ENCODE data around the gene APBA2. TPM values are rescaled to one million over a fixed set of nuclear protein-coding genes. Genes with fewer than 3 reads are reported as not detected.
"Not testable (repeated sequence)": the region's sequence is repeated elsewhere in the genome, so short reads cannot be mapped to it uniquely, and the experiment has no call there.

The APBA2 gene
- 3.4 TPM for total RNA-seq

DNA sequence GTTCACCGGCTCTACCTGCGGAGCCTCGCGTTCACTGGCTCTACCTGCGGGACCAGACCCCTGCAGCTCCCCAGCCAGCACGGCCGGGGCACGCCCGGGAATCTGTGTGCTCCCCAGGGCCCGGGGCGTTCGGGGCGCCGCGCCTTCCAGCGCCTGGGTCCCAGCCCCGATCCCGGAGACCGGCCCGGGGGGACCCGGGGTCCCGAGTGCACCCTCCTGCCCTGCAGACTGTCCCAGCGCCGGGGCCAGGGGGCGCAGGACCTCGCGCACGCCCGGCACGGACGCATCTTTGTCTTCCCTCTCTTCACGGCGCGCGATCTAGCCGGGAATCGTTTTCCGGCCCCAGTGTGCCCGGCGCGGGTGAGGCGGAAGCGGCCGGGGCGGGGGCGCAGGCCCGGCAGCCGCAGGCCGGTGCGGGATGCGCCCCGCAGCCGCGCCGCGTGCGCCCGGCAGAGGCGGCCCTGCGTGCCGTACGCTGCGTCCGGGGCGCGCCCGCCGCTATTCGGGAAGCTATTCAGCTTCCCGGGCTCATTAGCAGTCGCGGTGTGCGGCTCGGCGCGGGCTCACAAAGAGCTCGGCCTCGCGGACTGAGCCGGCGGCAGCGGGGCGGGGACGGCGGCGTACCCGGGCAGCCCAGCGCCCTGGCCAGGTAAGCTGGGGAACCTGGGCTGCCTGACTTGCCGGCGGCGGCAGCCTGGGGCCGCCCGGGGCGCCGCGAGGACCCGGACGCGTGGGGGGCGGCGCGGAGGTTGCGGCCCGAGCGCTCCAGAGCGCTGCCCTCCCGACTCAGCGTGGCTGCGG lies at the start of gene APBA2:
Gene APBA2 (plus strand): TSS at position 345 of the 801 bp plus-strand sequence. CDS start 167,911 bp downstream, outside the sequence.
- DNase-seq (ENCODE audit: low spot score): no peak

DNA sequence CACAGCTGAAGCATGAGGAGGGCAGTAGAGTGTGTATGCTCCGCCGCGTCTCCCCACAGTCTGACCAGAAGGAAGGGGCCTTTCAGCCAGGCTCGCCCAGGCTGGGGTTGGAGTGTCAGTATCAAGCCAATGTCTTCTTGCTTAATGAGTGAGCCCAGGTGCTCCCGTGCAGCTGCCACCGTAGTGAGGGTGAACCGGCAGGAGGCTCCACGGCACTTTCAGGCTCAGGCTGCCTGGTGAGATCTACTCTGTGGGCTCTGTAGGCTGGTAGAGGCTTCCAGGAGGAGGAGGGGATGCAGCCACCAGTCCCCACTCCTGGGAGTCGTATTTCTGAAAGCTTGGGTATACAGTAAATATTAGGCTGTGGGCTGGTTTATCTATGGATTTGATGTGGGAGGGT lies 45.5 kb upstream of the APBA2 start:
- not testable (repeated sequence) for DNase-seq (ENCODE audit: low spot score)

DNA sequence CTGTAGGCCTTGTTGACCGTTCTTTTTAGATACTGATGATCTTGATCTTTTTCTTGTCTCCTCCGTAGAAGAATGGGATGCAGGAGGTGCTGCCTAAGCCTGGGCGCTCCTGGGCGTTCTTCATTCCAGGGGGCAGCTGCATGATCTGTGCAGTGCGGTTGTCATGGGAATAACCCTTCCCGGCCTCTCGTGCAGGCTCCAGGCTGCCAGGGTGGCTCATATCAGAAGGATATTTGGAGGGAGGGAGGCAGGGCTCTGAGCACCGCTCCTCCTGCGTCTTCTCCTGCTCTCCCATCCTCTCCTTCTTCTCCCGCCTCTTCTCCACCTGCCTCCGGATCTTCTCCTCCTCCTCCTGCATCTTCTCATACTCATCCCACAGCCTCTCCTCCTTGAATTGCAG lies 43.6 kb upstream of the APBA2 start:
- not testable (repeated sequence) for DNase-seq (ENCODE audit: low spot score)

DNA sequence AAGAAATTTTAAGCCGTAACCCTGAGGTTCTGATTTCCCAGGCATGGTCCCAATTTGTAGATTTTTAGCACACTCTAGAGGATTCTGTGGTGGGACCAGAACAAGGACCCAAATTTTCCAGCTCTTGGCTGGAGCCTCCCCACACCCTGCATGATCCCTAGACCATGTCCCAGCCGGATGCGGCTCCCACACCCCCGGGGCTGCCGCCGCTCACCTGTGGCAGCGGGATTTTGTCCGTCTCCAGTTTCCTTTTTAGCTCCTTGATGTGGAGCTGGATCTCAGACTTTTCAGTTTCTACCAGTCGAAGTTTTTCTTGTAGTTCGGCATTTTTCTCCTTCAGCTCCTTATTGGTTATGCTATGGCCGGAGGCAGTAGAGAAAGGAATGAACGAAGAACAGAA lies 42.3 kb upstream of the APBA2 start:
- DNase-seq (ENCODE audit: low spot score): not testable (repeated sequence)

DNA sequence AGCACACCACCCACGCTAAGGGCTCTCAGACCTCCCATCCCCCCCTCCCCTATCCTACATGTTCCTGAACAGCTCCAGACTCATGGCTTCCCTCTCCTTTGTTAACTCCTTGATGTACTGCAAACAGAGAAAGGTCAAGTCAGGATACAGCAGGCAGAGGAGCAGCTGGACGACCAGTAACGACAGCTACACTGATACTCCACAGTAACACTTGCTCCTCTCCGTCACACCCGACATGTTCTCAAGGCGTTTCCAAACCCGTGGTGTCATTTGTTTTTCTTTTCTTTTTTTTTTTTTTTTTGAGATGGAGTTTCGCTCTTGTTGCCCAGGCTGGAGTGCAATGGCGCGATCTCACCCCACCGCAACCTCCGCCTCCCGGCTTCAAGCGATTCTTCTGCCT lies 41.6 kb upstream of the APBA2 start:
- DNase-seq (ENCODE audit: low spot score): not testable (repeated sequence)

DNA sequence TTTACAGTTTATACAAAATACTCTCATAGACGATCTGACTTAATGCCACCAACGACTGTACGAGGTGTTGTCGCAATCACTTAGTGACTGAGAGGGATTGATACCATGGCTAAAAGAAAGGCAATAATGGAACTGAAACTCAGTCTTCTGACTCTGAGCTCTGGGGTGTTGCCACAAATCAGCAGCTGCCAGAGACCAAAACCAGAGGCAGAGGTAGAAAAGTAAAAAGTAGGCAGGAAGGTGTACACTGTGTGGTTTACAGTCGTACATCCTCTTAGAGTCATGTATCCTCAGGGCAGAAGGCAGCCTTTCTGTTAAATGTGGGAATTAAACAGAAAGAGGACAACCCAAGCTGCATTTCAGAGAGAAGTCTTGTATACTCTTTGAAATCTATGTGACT lies 38.5 kb upstream of the APBA2 start:
- DNase-seq (ENCODE audit: low spot score): not testable (repeated sequence)

DNA sequence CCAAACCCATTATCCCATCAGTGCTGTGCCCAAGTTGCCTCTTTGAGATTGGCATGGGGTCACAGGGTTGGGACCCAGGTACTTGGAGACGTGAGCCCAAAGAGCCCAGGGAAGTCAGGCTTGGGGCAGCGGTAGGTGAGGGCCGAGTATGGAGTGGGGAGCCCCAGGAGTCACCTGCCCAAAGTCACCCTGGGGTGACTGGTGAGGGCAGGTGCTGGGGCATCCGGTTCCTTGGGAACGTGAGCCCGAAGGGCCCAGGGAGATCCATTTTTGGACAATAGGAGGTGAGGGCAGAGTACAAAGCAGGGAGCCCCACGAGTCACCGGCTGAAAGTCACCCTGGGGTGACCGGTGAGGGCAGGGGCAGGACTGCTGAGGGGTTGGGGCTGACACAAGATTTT lies 37.8 kb upstream of the APBA2 start:
- not testable (repeated sequence) for DNase-seq (ENCODE audit: low spot score)

DNA sequence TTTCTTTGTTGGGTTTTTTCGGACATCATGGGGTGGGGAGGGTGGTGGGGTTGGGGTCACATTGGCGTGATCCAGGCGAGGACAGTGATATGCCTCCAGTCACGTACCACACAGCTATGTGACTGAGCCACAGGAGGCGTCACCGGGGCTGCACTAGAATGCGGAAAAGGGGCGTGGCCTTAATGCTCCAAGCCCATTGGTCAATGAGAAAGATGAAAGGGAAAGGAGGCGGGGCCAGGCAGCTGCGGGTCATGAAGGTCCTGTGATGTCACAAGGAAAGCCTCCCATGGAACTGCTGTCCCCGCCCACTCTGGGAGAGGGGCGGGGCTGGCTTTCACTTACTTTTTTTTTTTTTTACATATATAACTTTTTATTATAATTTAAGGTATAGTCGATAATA lies 37.3 kb upstream of the APBA2 start, which contains the start of gene GOLGA6L7:
Gene GOLGA6L7 (minus strand): TSS at position 124 of the 400 bp plus-strand sequence. CDS start 95 bp downstream, at position 29.
- not testable (repeated sequence) for DNase-seq (ENCODE audit: low spot score)

DNA sequence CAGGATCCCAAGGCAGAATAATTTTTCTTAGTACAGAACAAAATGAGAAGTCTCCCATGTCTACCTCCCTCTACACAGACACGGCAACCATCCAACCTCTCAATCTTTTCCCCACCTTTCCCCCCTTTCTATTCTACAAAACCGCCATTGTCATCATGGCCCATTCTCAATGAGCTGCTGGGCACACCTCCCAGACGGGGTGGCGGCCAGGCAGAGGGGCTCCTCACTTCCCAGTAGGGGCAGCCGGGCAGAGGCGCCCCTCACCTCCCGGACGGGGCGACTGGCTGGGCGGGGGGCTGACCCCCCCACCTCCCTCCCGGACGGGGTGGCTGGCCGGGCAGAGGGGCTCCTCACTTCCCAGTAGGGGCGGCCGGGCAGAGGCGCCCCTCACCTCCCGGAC lies 36.5 kb upstream of the APBA2 start:
- DNase-seq (ENCODE audit: low spot score): not testable (repeated sequence)

DNA sequence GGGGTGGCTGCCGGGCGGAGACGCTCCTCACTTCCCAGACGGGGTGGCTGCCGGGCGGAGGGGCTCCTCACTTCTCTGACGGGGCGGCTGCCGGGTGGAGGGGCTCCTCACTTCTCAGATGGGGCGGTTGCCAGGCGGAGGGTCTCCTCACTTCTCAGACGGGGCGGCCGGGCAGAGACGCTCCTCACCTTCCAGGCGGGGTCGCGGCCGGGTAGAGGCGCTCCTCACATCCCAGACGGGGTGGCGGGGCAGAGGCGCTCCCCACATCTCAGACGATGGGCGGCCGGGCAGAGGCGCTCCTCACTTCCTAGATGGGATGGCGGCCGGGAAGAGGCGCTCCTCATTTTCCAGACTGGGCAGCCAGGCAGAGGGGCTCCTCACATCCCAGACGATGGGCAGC lies 36.0 kb upstream of the APBA2 start:
- not testable (repeated sequence) for DNase-seq (ENCODE audit: low spot score)

DNA sequence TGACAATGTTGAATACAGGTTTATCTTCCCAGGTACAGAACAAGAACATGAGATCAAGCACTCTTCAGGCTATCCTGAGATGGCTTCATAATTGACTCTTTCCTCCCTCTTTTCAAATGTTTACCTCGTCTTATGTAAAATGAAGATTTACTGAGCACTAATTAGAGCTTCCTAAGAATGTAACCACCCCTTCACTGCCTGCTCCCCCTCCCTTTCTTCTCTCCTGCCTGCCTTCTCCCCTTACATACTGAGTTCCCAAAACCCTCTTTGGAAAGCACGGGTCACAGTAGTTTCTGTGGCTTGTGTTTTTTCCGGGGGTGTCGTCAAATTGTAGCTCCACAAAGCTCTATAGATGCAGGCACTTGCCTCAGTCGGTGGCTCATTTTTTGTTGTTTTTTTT lies 32.1 kb upstream of the APBA2 start:
- not testable (repeated sequence) for DNase-seq (ENCODE audit: low spot score)

DNA sequence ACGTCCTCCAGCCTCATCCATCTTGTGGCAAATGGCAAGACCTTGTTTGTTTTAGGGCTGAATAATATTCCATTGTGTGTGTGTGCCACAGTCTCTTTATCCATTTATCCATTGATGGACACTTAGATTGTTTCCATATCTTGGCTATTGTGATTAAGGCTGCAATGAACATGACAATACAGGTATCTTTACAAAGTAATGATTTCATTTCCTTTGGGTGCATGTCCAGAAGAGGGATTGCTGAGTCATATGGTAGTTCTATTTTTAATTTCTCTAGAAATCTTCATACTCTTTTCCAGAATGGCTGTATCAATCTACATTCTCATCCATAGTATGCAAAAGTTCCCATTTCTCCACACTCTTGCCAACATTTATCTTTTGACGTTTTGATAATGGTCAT lies 31.2 kb upstream of the APBA2 start:
- DNase-seq (ENCODE audit: low spot score): not testable (repeated sequence)

DNA sequence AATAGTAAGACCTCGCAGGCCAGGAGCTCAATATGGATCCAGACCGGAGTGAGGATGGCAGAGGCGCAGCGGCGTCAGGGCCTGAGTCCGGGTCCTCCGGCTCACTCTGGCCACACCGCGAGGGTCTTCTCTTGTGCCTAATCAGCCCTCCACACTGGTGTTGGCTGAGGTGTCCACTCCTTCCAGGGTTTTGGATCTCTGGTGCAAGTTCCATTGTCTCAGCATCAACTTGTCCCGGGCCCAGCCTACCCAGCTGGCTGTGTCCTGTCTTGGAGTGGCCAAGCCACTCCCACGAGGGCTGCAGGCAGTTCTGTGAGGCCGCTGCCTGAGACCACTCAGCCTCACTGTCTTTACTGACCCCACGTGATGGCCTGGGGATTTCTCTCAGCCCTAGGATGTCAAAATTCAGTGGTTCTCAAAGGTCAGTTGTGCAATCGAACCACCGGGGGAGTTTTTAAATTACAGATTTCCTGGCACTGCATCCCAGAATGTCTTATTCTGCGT lies 24.7 kb upstream of the APBA2 start:
- DNase-seq (ENCODE audit: low spot score): no peak

DNA sequence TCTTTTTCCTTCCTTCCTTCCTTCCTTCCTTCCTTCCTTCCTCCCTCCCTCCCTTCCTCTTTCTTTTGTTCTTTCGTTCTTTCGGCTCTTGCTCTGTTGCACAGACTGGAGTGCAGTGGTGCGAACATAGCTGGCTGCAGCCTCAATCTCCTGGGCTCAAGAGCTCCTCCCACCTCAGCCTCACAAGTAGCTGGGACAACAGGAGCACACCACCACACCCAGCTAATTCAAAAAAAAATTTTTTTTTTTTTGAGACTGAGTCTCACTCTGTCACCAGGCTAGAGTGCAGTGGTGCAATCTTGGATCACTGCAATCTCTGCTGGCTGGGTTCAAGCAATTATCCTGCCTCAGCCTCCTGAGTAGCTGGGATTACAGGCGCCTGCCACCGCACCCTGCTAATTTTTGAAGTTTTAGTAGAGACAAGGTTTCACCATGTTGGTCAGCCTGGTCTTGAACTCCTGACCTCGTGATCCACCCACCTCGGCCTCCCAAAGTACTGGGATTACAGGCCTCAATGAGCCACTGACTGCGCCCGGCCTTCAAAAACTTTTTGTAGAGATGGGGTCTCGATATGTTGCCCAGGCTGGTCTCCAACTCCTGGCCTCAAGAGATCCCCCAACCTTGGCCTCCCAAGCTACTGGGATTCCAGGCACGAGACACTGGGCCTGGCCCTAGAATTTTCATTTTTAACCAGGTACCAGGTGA lies 24.0 kb upstream of the APBA2 start:
- DNase-seq (ENCODE audit: low spot score): not testable (repeated sequence)

DNA sequence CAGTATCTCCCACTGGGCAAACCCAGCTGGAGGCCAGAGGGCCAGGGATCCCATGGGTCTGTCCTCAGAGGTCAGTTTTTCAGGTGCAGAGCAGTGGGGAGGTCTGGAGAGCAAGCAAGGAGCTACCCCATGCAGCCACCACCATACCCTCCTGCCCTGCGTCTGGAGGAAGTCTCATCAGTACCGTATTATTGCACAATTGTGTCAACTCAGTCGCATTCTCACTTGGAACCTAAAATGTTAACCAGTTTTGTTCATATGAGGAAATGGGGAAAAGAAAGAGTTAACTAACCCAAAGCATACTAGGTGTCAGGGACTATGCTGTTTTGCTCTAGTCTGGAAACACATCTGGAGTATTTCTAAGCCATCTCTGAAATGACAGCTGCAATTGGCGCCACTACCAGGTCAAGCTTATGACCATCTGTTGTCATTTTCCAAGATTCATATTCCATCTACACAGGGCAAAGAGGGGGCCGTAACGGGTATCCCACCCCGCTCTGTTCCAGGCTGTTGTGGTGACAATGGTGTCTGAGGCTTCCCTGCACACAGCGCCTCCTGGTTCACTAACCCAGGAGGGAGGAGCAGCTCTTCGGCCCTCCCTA lies 16.9 kb upstream of the APBA2 start:
- no peak for DNase-seq (ENCODE audit: low spot score)

DNA sequence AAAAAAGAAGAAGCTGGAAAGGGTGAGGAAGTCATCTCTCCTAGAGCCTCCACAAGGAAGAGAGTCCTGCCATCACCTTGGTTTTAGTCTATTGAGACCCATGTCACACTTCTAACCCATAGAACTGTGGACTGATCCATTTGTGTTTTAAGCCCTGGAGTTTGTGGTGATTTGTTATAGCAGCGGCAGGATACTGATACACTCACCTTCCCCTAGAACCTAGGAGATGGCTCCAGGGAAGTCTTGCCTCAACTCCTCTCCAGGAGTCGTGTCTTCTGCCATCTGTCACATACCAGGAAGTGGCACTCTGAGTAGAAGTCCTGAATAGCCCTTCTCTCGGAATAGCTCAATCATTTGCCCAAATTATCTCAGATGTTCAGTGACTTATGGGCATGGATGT lies 14.6 kb upstream of the APBA2 start:
- no peak for DNase-seq (ENCODE audit: low spot score)

DNA sequence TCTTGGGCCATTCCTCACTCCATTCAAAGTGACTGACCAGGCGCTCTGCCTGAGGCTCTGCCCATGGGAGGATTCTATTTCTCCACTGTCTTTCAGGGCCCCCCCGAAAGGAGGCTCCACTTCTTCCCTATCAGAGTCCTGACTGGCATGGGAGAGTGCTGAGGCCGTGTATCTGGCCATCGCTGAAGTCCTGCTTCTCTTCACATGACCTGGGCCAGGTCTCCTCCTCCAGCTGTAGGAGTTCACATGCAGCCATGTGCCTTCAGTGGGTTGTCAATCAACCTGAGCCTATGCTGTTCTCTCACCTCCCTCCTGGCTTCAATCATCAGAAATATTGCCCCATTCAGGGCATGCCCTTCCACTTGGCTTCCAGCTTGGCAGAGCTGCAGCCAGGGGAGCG lies 12.8 kb upstream of the APBA2 start:
- no peak for DNase-seq (ENCODE audit: low spot score)

DNA sequence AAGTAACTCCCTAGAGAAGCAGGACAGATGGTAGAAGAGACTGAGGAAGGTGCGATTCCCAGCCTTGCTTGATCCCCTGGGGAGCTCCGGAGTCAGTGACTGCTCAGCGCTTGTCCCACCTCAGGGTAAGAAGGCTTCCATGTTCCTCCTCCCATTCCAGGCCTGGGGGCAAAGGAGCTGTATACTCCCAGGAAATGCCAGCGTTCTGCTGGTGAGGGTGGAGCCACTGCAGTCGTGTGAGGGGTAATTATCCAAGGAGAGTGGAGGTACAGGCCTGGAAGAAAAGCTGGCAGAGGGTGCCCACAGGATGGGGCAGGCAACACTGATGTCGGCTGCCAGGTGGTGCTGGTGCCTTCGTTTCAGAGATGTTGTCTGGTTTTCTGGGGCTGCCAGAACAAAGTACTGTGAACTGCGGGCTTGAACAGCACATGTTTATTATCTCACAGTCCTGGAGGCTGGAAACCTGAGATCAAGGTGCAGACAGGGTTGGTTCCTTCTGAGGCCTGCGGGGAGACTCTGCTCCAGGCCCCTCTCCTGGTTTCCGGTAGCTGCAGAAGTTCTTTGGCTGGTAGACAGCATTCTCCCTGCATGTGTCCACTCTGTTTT lies 12.1 kb upstream of the APBA2 start:
- DNase-seq (ENCODE audit: low spot score): no peak

DNA sequence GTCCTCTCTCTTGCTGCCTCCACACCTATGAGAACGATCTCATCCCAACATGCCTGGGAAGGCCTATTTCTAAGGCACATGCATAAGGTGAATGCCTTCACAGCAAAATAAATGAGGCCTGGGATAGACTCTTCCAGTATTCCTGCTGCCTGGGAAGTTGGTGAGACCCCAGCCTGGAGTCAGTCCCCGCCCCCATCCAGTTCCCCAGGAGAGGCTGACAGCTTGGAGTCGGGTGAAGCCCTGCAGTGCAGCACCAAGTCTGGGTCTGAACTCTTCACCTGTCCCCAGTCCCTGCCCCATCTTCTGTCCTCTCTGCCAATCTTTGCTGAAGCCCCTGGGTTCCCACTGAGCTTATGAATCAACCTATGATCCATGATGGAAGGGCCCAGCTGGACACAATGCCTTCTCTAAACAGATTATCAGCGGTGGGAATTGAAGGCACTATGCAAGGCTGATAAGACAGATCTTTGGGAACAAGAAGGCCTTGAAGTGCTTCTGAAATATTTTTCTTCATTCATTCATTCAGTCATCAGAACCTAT lies 10.2 kb upstream of the APBA2 start:
- DNase-seq (ENCODE audit: low spot score): no peak

DNA sequence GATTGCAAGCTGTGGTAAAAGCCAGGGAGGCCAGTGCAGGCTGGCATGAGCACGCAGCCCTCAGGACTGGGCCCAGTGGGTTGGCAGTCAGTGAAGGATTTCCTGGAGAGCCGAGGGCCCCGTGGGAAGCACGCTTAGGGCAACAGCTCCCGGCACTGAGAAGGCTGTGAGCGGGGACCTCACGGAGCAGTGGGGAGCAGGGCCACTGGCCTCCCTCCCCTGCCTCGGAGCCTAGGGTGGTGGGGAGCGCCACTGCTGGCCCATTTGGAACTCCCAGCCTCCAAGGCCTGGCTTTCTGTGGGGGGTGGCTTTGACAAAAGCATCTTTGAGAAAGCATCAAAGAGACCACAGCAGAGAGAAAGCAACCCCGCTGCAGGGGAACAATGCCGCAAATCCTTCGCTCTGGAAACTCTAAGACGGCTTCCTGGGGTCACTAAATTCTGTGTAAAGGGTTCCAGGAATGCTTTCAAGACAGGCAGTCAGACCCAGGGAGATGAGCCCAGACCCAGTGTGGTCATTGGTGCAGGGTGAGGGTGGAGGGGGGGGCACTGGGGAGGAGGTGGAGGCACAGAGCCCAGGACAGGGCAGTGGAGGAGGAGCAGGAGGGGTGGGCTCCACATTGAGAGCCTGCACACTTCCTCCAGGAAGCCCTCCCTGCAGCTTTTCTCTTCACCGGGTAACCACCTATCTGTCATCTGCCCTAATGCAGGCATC lies 9.5 kb upstream of the APBA2 start:
- no peak for DNase-seq (ENCODE audit: low spot score)

DNA sequence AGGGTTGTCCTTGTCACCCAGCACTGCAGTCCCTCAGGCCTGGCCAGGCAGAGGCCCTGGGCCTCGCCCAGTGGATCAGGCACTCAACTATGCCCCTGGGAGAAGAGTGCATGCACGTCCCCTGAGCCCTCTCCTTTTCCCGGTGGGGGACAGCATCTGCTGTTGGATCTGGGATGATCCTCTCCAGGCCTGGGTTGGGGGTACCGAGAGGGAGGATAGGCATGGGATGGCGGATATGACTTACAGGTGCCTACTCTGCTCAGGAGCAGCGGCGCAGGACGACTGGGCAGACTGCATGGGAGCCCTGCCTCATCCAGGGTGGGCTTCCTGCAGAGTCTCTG lies 9.0 kb upstream of the APBA2 start:
- no peak for DNase-seq (ENCODE audit: low spot score)
